GM12875 (cell line): ENCODE measurements around the gene EFNB2.
A peak's percentile ranks its signal among the peaks of the same experiment; 100 is the strongest.

ENCODE experiments used
- H3K4me3 ChIP-seq: one replicate; pipeline ENCODE4 v1.5.1; 2011; ENCODE audit warnings: low read depth, low read length, control low read depth
- TF ChIP-seq, protein P1 (sequence below): IDR thresholded peaks from 2 replicates; pipeline ENCODE4 v1.5.1; 2011; ENCODE audit warnings: low read depth, mild to moderate bottlenecking, control low read depth, inconsistent platforms, low read length, moderate library complexity, borderline replicate concordance; ENCODE audit not compliant: insufficient read depth

Gene EFNB2

DNA sequence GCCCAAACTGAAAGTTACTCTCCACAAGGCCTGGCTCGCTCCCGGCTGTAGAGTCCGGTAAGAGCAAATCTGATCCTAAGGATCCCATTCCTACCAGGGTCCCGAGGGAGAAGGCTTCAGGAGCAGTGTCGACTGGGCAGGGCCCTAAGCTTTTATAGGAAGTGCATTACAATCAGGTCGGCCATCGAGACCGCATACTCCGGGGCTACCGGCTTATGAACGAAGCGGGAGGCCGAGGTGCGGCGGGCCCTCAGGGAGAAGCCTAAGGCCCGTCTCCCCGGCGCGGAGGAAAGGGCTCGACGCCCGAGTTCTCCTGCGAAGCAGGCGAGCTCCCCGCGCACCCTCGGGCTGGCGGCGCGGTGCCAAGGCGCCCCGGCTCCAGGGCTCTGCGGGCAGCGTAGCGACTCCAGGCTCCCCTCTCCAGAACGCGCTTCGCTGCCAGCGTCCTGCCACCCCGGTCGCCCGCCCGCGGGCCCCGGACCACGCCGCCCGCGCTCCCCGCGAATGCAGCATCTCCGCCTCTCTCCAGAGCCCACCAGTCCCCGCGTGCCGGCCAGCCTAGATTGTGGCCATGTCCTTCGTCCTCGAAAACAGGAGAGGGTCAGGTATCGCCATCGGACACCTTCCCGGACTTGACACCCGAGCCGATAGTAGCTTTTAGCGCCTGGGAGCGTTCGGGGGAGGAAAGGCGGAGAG lies 1.4 kb downstream of the EFNB2 start:
- TF ChIP-seq, protein P1, sequence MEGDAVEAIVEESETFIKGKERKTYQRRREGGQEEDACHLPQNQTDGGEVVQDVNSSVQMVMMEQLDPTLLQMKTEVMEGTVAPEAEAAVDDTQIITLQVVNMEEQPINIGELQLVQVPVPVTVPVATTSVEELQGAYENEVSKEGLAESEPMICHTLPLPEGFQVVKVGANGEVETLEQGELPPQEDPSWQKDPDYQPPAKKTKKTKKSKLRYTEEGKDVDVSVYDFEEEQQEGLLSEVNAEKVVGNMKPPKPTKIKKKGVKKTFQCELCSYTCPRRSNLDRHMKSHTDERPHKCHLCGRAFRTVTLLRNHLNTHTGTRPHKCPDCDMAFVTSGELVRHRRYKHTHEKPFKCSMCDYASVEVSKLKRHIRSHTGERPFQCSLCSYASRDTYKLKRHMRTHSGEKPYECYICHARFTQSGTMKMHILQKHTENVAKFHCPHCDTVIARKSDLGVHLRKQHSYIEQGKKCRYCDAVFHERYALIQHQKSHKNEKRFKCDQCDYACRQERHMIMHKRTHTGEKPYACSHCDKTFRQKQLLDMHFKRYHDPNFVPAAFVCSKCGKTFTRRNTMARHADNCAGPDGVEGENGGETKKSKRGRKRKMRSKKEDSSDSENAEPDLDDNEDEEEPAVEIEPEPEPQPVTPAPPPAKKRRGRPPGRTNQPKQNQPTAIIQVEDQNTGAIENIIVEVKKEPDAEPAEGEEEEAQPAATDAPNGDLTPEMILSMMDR = no peak
- H3K4me3 ChIP-seq = no peak overlapping the region

DNA sequence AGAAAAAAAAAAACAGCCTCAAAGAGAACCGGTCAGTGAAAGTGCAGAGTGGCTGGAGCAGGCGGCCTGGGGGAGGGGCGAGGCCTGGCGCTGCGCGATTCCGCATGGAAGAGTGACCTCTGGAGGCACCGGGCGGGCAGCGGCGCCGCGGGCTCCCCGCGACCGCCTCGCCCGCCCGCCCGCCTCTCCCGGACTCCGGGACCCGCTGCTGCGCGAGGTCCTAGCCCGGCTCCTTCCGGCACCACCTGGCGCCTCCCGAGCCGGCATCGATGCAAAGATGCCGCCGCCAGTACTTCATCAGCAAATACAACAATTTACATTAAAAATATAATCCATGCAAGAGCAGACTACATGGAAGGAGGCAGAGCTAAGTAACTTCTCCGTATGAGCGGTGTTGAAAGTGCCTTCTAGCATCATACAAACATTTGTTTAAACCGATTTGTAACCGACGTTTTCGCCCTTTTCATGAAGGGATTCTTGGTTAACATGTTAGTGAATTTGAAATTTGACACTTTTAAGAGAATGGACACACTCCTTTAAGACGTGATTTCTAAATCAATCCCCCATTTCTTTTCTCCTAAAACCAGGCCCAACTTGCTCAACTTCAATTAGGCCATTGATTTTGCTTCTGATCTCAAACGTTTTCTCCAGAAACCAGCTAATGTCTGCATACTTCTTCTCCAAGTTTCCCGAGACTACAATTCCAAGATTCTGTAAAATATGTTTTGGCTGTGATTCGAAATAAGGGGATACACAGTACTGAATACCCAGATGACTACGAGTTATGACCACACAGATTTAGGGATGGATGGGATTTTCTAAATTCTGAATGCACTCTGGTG lies 2.1 kb downstream of the EFNB2 start:
- H3K4me3 ChIP-seq = no peak overlapping the region
- TF ChIP-seq, protein P1 = 0 out of 2 replicates have a peak, but pooled peaks have one; percentile 31

DNA sequence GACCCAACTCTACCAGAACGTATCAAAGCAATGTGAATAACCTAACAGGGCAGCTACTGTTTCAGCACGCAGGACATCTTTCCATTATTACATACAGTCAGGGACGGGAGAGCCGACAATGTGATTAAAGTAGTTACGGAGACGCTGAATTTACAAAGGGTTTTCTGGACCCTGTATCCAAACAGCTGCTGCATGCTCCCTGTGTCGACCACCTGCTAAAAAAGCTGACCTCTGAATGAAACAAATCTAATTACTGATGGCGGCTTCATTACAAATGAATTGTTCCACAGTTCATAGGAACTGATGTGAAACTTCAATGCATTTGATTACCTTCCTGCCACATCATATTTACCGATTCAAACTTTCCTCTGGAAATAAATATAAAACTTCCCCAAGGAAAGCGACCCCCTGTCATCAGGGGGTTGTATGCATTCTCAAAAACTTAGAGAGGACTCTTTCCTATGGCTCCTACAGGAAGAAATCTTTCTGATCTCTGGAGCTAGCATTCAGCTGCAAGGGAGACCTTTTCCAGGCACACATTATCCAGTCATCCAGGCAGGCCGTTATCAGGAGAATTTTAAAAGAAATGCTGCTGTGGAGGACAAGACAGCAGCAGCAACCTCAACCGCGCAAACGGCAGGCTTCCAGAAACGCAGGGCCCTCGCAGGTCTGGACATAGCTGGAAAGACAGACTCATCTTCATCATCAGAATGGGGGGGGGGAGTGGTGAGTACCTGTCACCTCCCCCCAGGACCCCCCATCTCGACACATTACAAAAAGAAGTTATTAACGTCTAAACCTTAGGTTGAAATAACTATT lies 3.1 kb downstream of the EFNB2 start:
- TF ChIP-seq, protein P1 = no peak
- H3K4me3 ChIP-seq = no peak overlapping the region

DNA sequence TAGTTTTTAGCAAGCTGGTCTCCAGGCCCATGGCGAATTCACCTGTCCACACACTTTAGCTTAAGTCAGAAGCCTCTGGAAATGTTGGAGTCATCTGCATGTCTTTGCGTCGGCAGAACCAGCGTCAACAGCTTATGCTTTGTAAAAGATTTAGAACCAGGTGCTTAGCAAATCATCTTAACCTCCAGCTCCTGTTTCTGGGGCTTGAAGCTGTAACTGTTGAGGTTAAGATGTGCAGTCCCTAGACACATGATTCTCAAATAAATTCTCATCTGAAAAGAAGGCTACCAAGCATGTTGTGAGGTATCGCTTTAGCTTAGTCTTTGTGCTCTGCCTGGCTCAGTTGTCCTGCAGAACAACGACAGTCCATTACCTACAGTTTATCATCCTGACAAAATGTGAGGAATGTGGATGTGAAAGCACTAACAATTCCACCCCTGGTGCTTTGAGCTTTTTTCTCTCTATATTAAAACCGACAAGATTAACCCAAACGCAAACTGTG lies 4.4 kb downstream of the EFNB2 start:
- TF ChIP-seq, protein P1 = no peak
- no peak overlapping the region for H3K4me3 ChIP-seq

DNA sequence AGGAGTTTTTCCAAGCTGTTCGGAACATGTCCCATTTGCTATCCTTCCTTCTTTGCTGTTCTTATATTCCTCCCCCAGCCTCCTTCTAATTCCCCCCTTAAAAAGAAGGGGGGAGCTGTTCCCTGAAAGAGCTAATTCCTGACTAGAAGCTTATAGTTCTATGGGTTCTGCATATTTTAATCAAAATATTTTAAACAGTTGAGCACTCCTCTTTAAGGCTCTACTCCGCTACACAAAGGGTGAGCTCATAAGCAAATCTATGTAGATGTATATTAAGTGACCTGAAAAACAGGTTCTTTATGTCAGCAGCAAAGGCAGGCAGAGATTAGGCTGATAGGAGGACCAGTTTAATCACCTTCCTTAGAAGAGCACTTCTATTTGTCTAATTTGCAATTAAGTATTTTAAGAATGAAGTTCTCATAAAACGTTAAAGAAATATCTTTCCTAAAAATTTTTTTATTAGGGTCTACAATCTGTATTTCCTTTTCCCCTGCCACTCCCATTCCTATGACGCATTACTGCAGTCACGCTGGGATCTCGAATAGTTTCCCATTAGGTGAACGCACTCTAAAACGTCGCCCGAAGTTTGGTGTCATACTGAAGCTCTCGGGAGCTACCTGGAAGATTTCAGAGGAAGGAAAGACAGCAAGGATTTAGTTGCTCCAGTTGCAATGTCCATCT lies 5.2 kb downstream of the EFNB2 start:
- no peak overlapping the region for H3K4me3 ChIP-seq
- TF ChIP-seq, protein P1 = no peak

DNA sequence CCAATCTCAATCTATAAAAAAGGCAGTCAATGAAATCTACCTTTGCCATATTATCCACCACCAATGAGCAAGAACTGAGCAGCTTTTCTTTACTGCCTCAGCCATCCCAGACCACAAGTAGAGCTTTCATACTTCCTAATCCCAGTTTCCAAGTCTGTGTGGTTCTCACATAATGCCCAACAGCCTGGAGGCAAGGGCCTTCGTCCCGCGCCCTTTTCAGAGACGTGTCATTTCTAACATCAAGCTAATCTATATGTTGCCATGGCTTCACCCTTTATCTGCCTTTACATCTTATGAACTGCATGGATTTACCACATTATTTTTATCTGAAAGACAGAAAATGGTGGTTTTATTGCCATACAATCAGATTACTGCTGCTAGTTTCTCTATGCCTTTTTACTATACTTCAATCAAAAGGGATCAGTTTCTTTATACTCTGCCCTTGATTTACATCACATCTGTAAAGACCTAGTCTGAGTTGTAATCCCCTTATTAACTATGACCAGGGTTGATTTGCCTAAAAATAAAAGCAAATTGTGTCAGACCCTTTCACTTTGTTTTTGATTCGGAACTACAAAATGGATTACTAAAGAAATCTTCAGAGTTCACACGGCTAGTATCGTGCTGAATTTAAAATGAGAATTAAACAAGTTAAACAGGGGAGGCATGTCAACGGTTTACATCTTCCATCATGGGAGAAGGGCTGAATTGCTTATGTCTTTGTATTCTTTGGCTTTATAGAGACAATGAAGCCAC lies 5.9 kb downstream of the EFNB2 start:
- TF ChIP-seq, protein P1 = no peak

More for the DNA sequence above, 5.9 kb downstream of the EFNB2 start:
- H3K4me3 ChIP-seq = no peak overlapping the region
